PC-9 (cell line): Measurements from ENCODE around the gene SSBP4. TPM values are rescaled to one million over a fixed set of nuclear protein-coding genes. Genes with fewer than 3 reads are reported as not detected.

Source experiments
- BruUV-seq: library from RNA; stranded (reverse); fragments of 400-500 nt; replicated peaks from 2 replicates; lab custom pipeline; 2021; lab: Mats Ljungman, UMichigan
- CTCF ChIA-PET: fragments of 300-600 bp; sonication (Branson Sonifier 250); formaldehyde crosslinking; loops from one replicate; lab custom pipeline; 2022; ENCODE audit warnings: antibody characterized with exemption; lab: Charles Lee
- POLR2A ChIA-PET: fragments of 300-600 bp; sonication (Branson Sonifier 250); formaldehyde crosslinking; loops from one replicate; lab custom pipeline; 2022; ENCODE audit warnings: antibody characterized with exemption; ENCODE audit not compliant: unreplicated experiment; lab: Charles Lee
- DNase-seq, 2 experiments: peaks; one replicate each; pipeline versions ENCODE4 v3.0.0 to v3.0.0-alpha.2; 2015 to 2022; ENCODE audit warnings: mixed read lengths in 1 of 2
- H2AFZ ChIP-seq: fragments of 200-600 bp; sonication (generic); 2 replicates; pipeline ENCODE4 v1.8.1; 2017; ENCODE audit warnings: antibody characterized with exemption
- H3F3A ChIP-seq: fragments of 200-600 bp; sonication (generic); 2 replicates; pipeline ENCODE4 v1.8.1; 2017; ENCODE audit warnings: antibody characterized with exemption, mild to moderate bottlenecking, low read depth; ENCODE audit not compliant: insufficient read depth
- H3K27ac ChIP-seq: fragments of 200-600 bp; sonication (generic); 2 replicates; pipeline ENCODE4 v1.6.1; 2016; ENCODE audit warnings: mixed run types
- H3K27me3 ChIP-seq: fragments of 200-600 bp; sonication (generic); 2 replicates; pipeline ENCODE4 v1.6.1; 2016; ENCODE audit warnings: low read depth, mixed run types; ENCODE audit not compliant: insufficient read depth
- H3K36me3 ChIP-seq: fragments of 200-600 bp; sonication (generic); 2 replicates; pipeline ENCODE4 v1.6.1; 2016; ENCODE audit warnings: low read depth, mixed run types
- H3K4me1 ChIP-seq: fragments of 200-600 bp; sonication (generic); replicated peaks from 2 replicates; pipeline ENCODE4 v1.6.1; 2016; ENCODE audit warnings: mixed run types; ENCODE audit not compliant: insufficient read depth
- H3K4me2 ChIP-seq: fragments of 200-600 bp; sonication (generic); 2 replicates; pipeline ENCODE4 v1.6.1; 2017; ENCODE audit warnings: mixed run types
- H3K4me3 ChIP-seq: fragments of 200-600 bp; sonication (generic); 2 replicates; pipeline ENCODE4 v1.6.1; 2016; ENCODE audit warnings: mixed run types
- H3K79me2 ChIP-seq: fragments of 200-600 bp; sonication (generic); 2 replicates; pipeline ENCODE4 v1.6.1; 2017; ENCODE audit warnings: low read depth, mixed run types
- H3K9me2 ChIP-seq: fragments of 200-600 bp; sonication (generic); 2 replicates; pipeline ENCODE4 v1.8.1; 2017; ENCODE audit warnings: mild to moderate bottlenecking; ENCODE audit not compliant: insufficient read depth
- H3K9me3 ChIP-seq: fragments of 200-600 bp; sonication (generic); 2 replicates; pipeline ENCODE4 v1.8.1; 2016; ENCODE audit warnings: low read depth; ENCODE audit not compliant: insufficient read depth
- H4K20me1 ChIP-seq: fragments of 200-600 bp; sonication (generic); 2 replicates; pipeline ENCODE4 v1.8.1; 2017; ENCODE audit not compliant: insufficient read depth
- EZH2 ChIP-seq: fragments of 200-600 bp; sonication (generic); IDR thresholded peaks from 2 replicates; pipeline ENCODE4 v1.8.0; 2017; ENCODE audit warnings: antibody characterized with exemption, low read depth
- intact Hi-C: fragments of 100-400 bp; cut with micrococcal nuclease; formaldehyde crosslinking; loops from one replicate; pipeline ENCODE4 v1.10.0; 2022; ENCODE audit not compliant: unreplicated experiment
- total RNA-seq: library from RNA; stranded (reverse); gene quantifications from 2 replicates; pipeline ENCODE4 v1.2.3, GENCODE V29; 2021
- TF ChIP-seq, protein P1 (sequence below): fragments of 200-600 bp; sonication (generic); conservative IDR thresholded peaks from 2 replicates; pipeline ENCODE4 v1.6.1; 2017; ENCODE audit warnings: mixed run types, antibody characterized with exemption, mild to moderate bottlenecking, moderate library complexity

SSBP4 gene
- total RNA-seq, 1 experiment from 2014 or later, result 56.6 TPM

DNA sequence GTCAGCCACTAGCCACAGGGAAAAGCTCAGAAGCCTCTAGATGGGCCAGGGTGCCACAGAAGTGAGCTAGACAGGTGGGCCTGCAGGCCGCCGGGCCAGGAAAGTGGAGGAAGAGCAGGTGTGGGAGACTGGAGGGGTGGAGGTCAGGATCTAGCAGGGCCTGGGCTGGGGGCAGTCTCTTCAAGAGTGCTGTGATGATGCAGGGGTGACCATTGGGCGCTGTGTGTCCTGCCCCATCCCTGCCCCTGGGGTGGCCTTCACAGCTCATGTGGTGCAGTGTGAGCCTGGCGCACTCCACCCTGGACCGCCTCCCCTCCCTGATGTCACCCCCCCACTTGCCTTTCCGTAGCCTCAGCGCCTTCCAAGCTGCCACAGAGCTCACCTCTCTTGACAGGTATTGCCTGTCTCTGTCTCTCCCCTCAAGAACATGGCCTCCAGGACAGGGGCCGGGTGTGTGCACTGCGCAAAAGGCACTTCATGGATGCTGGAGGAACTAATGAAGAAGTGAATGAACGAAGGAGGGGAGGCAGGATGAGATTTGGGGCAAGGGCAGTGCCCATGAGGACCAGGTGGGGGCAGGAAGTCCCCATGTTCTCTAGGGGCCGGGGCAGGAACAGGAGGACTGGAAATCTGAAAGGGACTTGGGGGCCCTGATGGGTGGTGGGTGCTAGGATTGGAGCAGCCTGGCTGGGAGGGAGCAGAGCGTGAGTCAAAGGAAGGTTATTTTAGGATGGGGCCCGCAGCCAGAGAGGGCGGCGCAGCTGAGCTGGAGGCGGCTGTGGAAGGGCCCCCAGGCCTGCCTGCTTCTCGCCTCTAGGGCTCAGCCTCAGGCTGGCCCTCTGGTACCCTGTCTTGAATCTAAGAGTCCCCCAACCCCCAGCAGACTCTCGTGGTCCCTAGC lies 6.6 kb downstream of the SSBP4 start:
- H3K27ac ChIP-seq, result no peak overlapping the region
- H3K4me2 ChIP-seq, result no peak overlapping the region
- ChIA-PET POLR2A (no interaction called here), CTCF (interaction anchor here (0.5 kb wide), 1 partner anchor 497 kb away, joined by 5 read pairs; no protein-coding TSS in a partner anchor)
- peaks cover 5% of the 10 kb centered on the region; the same call in 1 of the 2 replicates for H3K4me1 ChIP-seq
- intact Hi-C loops, result no loop called here
- BruUV-seq, result no TSS peak
- no peaks in the 10 kb centered on the region for H3K9me2 ChIP-seq
- peaks cover 2% of the 10 kb centered on the region; the same call in 1 of the 2 replicates for H3F3A ChIP-seq
- H3K9me3 ChIP-seq, result no peaks in the 10 kb centered on the region
- H3K27me3 ChIP-seq, result no peaks in the 10 kb centered on the region
- H3K36me3 ChIP-seq, result no peaks in the 10 kb centered on the region
- TF ChIP-seq, protein P1, sequence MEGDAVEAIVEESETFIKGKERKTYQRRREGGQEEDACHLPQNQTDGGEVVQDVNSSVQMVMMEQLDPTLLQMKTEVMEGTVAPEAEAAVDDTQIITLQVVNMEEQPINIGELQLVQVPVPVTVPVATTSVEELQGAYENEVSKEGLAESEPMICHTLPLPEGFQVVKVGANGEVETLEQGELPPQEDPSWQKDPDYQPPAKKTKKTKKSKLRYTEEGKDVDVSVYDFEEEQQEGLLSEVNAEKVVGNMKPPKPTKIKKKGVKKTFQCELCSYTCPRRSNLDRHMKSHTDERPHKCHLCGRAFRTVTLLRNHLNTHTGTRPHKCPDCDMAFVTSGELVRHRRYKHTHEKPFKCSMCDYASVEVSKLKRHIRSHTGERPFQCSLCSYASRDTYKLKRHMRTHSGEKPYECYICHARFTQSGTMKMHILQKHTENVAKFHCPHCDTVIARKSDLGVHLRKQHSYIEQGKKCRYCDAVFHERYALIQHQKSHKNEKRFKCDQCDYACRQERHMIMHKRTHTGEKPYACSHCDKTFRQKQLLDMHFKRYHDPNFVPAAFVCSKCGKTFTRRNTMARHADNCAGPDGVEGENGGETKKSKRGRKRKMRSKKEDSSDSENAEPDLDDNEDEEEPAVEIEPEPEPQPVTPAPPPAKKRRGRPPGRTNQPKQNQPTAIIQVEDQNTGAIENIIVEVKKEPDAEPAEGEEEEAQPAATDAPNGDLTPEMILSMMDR, result no peak
- TF ChIP-seq EZH2, result no peak
- DNase-seq, result no peak
- H2AFZ ChIP-seq, result no peak overlapping the region
- peaks cover 55% of the 10 kb centered on the region for H4K20me1 ChIP-seq
- peaks cover 33% of the 10 kb centered on the region for H3K79me2 ChIP-seq
- no peak overlapping the region for H3K4me3 ChIP-seq

DNA sequence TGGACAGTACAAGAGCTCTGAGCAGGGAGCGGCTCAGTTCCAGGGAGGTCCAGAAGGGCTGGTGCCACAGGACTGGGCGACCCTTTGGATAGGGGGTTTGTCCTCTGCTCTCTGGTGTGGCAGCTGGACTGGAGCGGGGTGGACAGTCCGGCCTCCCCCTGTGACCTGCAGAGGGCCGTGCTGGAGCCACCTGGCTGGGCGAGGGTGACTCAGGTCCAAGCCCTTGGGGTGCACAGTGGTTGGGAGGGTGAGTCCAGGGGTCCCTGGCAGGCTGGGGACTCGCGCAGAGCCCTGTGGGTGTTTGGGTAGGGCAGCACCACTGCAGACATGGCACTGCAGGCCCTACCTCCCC lies 7.2 kb downstream of the SSBP4 start:
- H3K36me3 ChIP-seq, result no peaks in the 10 kb centered on the region
- POLR2A ChIA-PET, result no interaction called here
- CTCF ChIA-PET, result no interaction called here
- H2AFZ ChIP-seq, result no peak overlapping the region
- peaks cover 27% of the 10 kb centered on the region for H3K79me2 ChIP-seq
- H3K9me2 ChIP-seq, result no peaks in the 10 kb centered on the region
- H3K4me1 ChIP-seq, result no peaks in the 10 kb centered on the region
- H3K9me3 ChIP-seq, result no peaks in the 10 kb centered on the region
- H3F3A ChIP-seq, result no peaks in the 10 kb centered on the region; the same call in 1 of the 2 replicates
- no peaks in the 10 kb centered on the region for H3K27me3 ChIP-seq
- H4K20me1 ChIP-seq, result peaks cover 48% of the 10 kb centered on the region
- H3K4me3 ChIP-seq, result no peak overlapping the region
- intact Hi-C loops, result no loop called here
- BruUV-seq, result no TSS peak
- DNase-seq, result no peak
- no peak overlapping the region for H3K4me2 ChIP-seq
- H3K27ac ChIP-seq, result no peak overlapping the region
- no peak for TF ChIP-seq EZH2
- TF ChIP-seq, protein P1, result no peak

DNA sequence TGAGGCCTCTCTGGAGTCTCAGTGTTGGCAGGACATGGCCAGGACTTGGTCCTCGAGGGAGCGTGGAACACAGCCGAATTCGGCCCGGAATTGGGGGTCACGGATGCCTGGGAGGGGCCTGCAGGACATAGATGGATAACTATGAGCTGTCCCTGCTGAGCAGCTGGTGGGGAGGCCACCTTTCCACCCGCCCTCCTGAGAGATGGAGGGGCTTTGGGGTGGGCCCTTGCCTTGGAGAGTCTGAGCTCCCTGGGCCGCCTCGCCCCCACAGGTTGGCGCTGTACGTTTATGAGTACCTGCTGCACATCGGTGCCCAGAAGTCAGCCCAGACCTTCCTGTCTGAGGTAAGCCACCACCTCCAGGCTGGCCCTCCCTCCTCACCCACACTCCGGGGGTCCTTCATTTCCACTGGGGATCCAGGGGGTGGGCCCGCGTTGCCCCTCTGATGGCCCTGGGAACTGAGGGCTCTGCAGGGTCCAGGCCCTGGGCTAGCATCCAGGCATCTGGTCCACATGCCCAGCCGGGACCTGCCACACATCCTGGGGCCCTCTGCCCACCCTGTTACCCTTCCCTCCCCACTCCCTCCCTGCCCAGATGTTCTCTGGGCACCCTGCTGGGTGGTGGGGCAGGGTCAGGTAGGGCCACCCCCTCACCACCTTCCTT lies 8.0 kb downstream of the SSBP4 start:
- Histone ChIP-seq H3F3A (peaks cover 6% of the 10 kb centered on the region; the same call in 1 of the 2 replicates), H3K9me3 (no peaks in the 10 kb centered on the region), H3K9me2 (no peaks in the 10 kb centered on the region), H3K4me3 (no peak overlapping the region), H3K4me1 (no peaks in the 10 kb centered on the region), H3K27ac (no peak overlapping the region), H3K79me2 (peaks cover 19% of the 10 kb centered on the region), H3K4me2 (no peak overlapping the region), H4K20me1 (peaks cover 40% of the 10 kb centered on the region), H3K27me3 (no peaks in the 10 kb centered on the region), H3K36me3 (no peaks in the 10 kb centered on the region), H2AFZ (no peak overlapping the region)
- no peak for DNase-seq
- no TSS peak for BruUV-seq
- TF ChIP-seq, protein P1, result no peak
- TF ChIP-seq EZH2, result no peak
- ChIA-PET POLR2A (interaction anchor here (0.7 kb wide), 1 partner anchor 131 kb away, joined by 3 read pairs; no protein-coding TSS in a partner anchor), CTCF (interaction anchor here (0.6 kb wide), 1 partner anchor 142 kb away, joined by 3 read pairs; no protein-coding TSS in a partner anchor)
- intact Hi-C loops, result no loop called here
